Common myeloid progenitor, CD34-positive (primary cell): ENCODE data around the gene ARPIN.

Experiments used
- CTCF ChIA-PET: fragments of 350-600 bp; sonication (Branson Sonifier 250); formaldehyde crosslinking; loops from one replicate; lab custom pipeline; 2021; ENCODE audit warnings: antibody characterized with exemption; lab: Charles Lee
- POLR2A ChIA-PET: fragments of 350-600 bp; sonication (Branson Sonifier 250); formaldehyde crosslinking; loops from one replicate; lab custom pipeline; 2021; ENCODE audit warnings: antibody characterized with exemption; lab: Charles Lee
- DNase-seq, 3 donors: peaks; one replicate each; pipeline versions ENCODE4 v3.0.0 to v3.0.0-alpha.2; 2013
- H3K27ac ChIP-seq, 2 experiments: 1 replicate in 1 of 2; 2 replicates in 1 of 2; pipeline ENCODE4 v1.7.0; 2013; ENCODE audit warnings: inconsistent platforms in 2 of 2, low read length in 2 of 2, mild to moderate bottlenecking in 2 of 2, low read depth in 1 of 2, moderate library complexity in 1 of 2; ENCODE audit not compliant: severe bottlenecking in 2 of 2, insufficient read depth in 1 of 2, poor library complexity in 1 of 2
- H3K27me3 ChIP-seq, 5 experiments: replicated peaks in 2 of 5; 1 replicate in 3 of 5; 2 replicates in 2 of 5; pipeline versions ENCODE4 v1.6.1 to v1.7.0; 2013; ENCODE audit warnings: low read length in 4 of 5, mild to moderate bottlenecking in 2 of 5, moderate library complexity in 2 of 5, inconsistent platforms in 1 of 5; ENCODE audit not compliant: insufficient read depth in 5 of 5, control insufficient read depth in 4 of 5
- H3K36me3 ChIP-seq, 4 experiments: 1 replicate in 2 of 4; 2 replicates in 2 of 4; pipeline versions ENCODE4 v1.6.1 to v1.7.0; 2013; ENCODE audit warnings: low read length in 3 of 4, control low read depth in 1 of 4, mild to moderate bottlenecking in 1 of 4; ENCODE audit not compliant: control insufficient read depth in 4 of 4, insufficient read depth in 4 of 4
- H3K4me1 ChIP-seq, 4 experiments: 1 replicate in 3 of 4; 2 replicates in 1 of 4; pipeline versions ENCODE4 v1.6.1 to v1.7.1; 2013; ENCODE audit warnings: low read length in 3 of 4, mild to moderate bottlenecking in 3 of 4, control low read depth in 1 of 4, inconsistent platforms in 1 of 4, moderate library complexity in 1 of 4; ENCODE audit not compliant: control insufficient read depth in 4 of 4, insufficient read depth in 4 of 4; ENCODE audit errors: control extremely low read depth in 1 of 4
- H3K4me3 ChIP-seq, 7 experiments: 1 replicate in 4 of 7; 2 replicates in 3 of 7; pipeline versions ENCODE4 v1.5.1 to v1.7.0; 2013; ENCODE audit warnings: mild to moderate bottlenecking in 7 of 7, low read length in 6 of 7, moderate library complexity in 6 of 7, inconsistent platforms in 2 of 7, low read depth in 2 of 7, control low read depth in 1 of 7; ENCODE audit not compliant: insufficient read depth in 4 of 7, control insufficient read depth in 1 of 7; ENCODE audit errors: extremely low read depth in 1 of 7
- H3K9me3 ChIP-seq, 5 experiments: 1 replicate in 4 of 5; 2 replicates in 1 of 5; pipeline versions ENCODE4 v1.6.1 to v1.7.1; 2013; ENCODE audit warnings: low read length in 4 of 5, mild to moderate bottlenecking in 2 of 5, inconsistent platforms in 1 of 5, low read depth in 1 of 5, moderate library complexity in 1 of 5; ENCODE audit not compliant: control insufficient read depth in 4 of 5, insufficient read depth in 2 of 5; ENCODE audit errors: control extremely low read depth in 1 of 5
- WGBS: methylation state at CpG from one replicate; pipeline ENCODE4 v1.1.5; 2013; ENCODE audit not compliant: insufficient coverage; 5-methylcytosine and 5-hydroxymethylcytosine counted together

Gene ARPIN

DNA sequence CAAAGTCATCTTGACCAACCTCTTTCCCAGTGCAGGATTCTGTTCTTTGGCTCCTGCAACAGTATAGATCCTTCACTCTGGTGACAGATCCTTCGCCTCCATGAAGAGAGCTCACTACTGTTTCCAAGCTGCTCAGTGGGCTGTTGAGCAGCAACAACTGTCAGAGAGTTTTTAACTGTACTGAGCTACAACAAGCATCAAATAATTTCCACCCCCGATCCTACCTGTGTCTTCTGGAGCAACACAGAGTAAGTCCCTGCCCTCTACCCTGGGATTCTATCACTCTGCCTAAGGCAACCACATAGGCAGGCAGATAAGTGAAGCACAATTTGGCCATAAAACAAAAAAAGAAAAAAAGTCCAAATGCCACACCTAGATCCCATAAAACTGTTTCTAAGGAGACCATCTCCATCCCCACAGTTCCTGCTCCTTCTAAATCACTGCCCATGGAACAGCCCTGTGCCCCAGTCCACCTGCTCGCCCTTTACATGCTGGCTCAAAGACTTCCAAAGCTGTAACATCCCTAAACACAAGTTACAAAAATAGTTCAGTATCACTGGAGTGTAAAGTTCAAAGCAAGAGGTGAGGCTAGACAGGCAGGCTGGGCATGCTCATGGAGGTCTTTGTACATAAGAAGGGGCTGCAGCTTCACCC is 60.3 kb downstream of the ARPIN start:
- no peaks in the 10 kb centered on the region for H3K27me3 ChIP-seq
- H3K9me3 ChIP-seq: no peaks in the 10 kb centered on the region
- WGBS: 100% methylated on average over 3 of the region's 3 CpGs
- peaks cover 0 to 16% (median 9%) of the 10 kb centered on the region in 4 experiments for H3K36me3 ChIP-seq
- POLR2A ChIA-PET: no interaction called here
- DNase-seq: no peak
- H3K4me3 ChIP-seq: no peak overlapping the region
- peaks cover 4 to 39% (median 12%) of the 10 kb centered on the region in 4 experiments for H3K4me1 ChIP-seq
- CTCF ChIA-PET: interaction anchor here (0.6 to 1.2 kb wide), 5 partner anchors 23 to 114 kb away, joined by 3 read pairs; partner anchors contain the start of gene ANPEP
- H3K27ac ChIP-seq: no peak overlapping the region

DNA sequence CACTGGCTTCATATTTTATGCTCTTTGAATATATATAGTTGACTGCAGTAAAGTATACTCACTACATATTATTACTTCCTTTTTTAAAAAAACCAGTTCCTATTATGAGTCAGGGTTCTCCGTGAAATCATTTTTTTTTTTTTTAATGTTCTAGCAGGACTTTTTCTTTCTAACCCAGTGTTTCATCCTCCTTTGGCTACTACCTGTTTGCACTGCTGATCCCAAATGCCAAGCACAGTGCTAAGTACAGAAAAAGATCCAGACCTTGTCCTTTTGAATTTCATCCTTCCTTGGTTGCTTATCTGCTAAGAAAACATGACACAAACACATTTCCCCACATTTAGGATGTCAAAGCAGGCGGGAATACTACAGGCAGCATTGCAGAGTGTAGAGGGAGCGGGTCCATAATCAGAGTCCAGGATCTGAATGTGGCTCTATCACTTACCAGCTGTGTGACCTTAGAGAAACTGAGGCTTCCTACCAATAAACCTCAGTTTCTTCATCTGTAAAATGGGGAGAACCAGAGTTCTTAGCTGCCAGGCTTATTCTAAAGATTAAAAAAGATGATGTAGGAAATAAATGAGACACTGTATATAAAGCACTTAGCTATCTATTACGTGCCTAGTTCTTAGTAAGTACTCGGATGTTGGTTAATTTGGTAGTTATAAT is 60.9 kb downstream of the ARPIN start:
- Histone ChIP-seq H3K9me3 (no peaks in the 10 kb centered on the region), H3K4me1 (peaks cover 4 to 41% (median 12%) of the 10 kb centered on the region in 4 experiments), H3K27ac (no peak overlapping the region), H3K27me3 (no peaks in the 10 kb centered on the region), H3K36me3 (peaks cover 0 to 18% (median 8%) of the 10 kb centered on the region in 4 experiments), H3K4me3 (no peak overlapping the region)
- WGBS: 0% methylated on average over 1 of the region's 5 CpGs
- POLR2A ChIA-PET: no interaction called here
- DNase-seq: peak; percentile 13 to 70 (median 68)
- CTCF ChIA-PET: interaction anchor here (0.6 to 1.2 kb wide), 5 partner anchors 24 to 114 kb away, joined by 3 read pairs; partner anchors contain the start of gene ANPEP

DNA sequence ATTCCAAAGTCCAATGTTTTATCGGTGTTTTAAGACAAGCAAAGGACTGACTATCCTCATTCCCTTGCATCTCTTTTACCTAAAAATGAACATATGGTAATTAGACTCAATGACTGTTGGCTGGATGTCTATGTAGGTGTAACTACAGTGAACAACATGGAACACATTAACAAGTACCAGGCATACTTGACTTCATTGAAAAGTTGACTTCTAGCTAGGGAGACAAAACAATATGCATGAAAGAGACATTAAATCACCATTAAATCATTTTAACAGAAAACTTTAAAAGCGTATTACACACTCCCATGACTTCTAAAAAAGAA is 63.8 kb downstream of the ARPIN start:
- Histone ChIP-seq H3K9me3 (no peaks in the 10 kb centered on the region), H3K4me1 (peaks cover 4 to 41% (median 12%) of the 10 kb centered on the region in 4 experiments), H3K27me3 (no peaks in the 10 kb centered on the region), H3K4me3 (peak overlapping the region in 2 of 7 experiments; percentile 19 to 34), H3K36me3 (peaks cover 4 to 18% (median 9%) of the 10 kb centered on the region in 4 experiments), H3K27ac (peak overlapping the region; percentile 9 to 57)
- no CpG with 5 or more reads among the region's 2 CpGs for WGBS
- ChIA-PET CTCF (interaction anchor here (0.9 to 2.2 kb wide), 11 partner anchors 9 to 88 kb away, joined by 3 to 7 read pairs (median 4); no protein-coding TSS in a partner anchor), POLR2A (no interaction called here)
- DNase-seq: peak in 1 of 3 donors; percentile 6

- Histone ChIP-seq H3K36me3 (peaks cover 4 to 15% (median 5%) of the 10 kb centered on the region in 4 experiments), H3K4me1 (peaks cover 4 to 39% (median 12%) of the 10 kb centered on the region in 4 experiments), H3K9me3 (no peaks in the 10 kb centered on the region), H3K27me3 (no peaks in the 10 kb centered on the region), H3K4me3 (no peak overlapping the region), H3K27ac (no peak overlapping the region)
- ChIA-PET CTCF (interaction anchor here (0.9 to 2.2 kb wide), 3 partner anchors 10 to 86 kb away, joined by 3 to 7 read pairs (median 3); no protein-coding TSS in a partner anchor), POLR2A (no interaction called here)
- no CpG with 5 or more reads among the region's 2 CpGs for WGBS
- DNase-seq: no peak
Observed at GRCh38 chr15:89847101-89847500, 65.7 kb downstream of the ARPIN start.

- 100% methylated on average over 3 of the region's 5 CpGs for WGBS
- CTCF ChIA-PET: interaction anchor here (1.3 kb wide), 1 partner anchor 16 kb away, joined by 5 read pairs; no protein-coding TSS in a partner anchor
- no peak overlapping the region for H3K27ac ChIP-seq
- H3K36me3 ChIP-seq: peaks cover 4 to 15% (median 5%) of the 10 kb centered on the region in 4 experiments
- POLR2A ChIA-PET: no interaction called here
- H3K9me3 ChIP-seq: no peaks in the 10 kb centered on the region
- DNase-seq: no peak
- no peaks in the 10 kb centered on the region for H3K27me3 ChIP-seq
- no peak overlapping the region for H3K4me3 ChIP-seq
- H3K4me1 ChIP-seq: peaks cover 4 to 23% (median 7%) of the 10 kb centered on the region in 4 experiments
Observed at GRCh38 chr15:89845305-89845893, 67.4 kb downstream of the ARPIN start.
